CD4-positive, CD25-positive, alpha-beta regulatory T cell (primary cell): ENCODE results near the gene TMEM132E. TPM values are rescaled to one million over a fixed set of nuclear protein-coding genes. Genes with fewer than 3 reads are reported as not detected.
A peak's percentile ranks its signal among the peaks of the same experiment; 100 is the strongest.

Source experiments
- ATAC-seq, 2 donors: fragments of 150-1000 bp; cut with Tn5 transposase; one replicate each; pipeline ENCODE4 v1.10.0; 2021; ENCODE audit warnings: low read depth in 2 of 2, moderate number of reproducible peaks in 2 of 2, moderate library complexity in 1 of 2
- DNase-seq, 3 donors: peaks; one replicate each; pipeline versions ENCODE4 v3.0.0 to v3.0.0-alpha.2; 2012 to 2022; ENCODE audit warnings: mixed read lengths in 1 of 3
- H3K27ac ChIP-seq: one replicate; pipeline ENCODE4 v1.7.0; 2013; ENCODE audit warnings: mild to moderate bottlenecking, low read length; ENCODE audit not compliant: insufficient read depth, poor library complexity, severe bottlenecking
- H3K27me3 ChIP-seq: one replicate; pipeline ENCODE4 v1.7.0; 2013; ENCODE audit warnings: low read length; ENCODE audit not compliant: control insufficient read depth, insufficient read depth
- H3K36me3 ChIP-seq: one replicate; pipeline ENCODE4 v1.7.0; 2013; ENCODE audit warnings: mild to moderate bottlenecking, low read length, moderate library complexity; ENCODE audit not compliant: control insufficient read depth, insufficient read depth
- H3K4me1 ChIP-seq: 2 replicates; pipeline ENCODE4 v1.7.0; 2013; ENCODE audit warnings: mild to moderate bottlenecking, low read length; ENCODE audit not compliant: insufficient read depth, control insufficient read depth, poor library complexity, severe bottlenecking
- H3K4me3 ChIP-seq: one replicate; pipeline ENCODE4 v1.7.0; 2013; ENCODE audit warnings: low read depth, mild to moderate bottlenecking, low read length, moderate library complexity
- H3K9me3 ChIP-seq, 2 experiments: 1 replicate in 1 of 2; 2 replicates in 1 of 2; pipeline ENCODE4 v1.7.0; 2013; ENCODE audit warnings: low read length in 2 of 2, mild to moderate bottlenecking in 1 of 2, moderate library complexity in 1 of 2; ENCODE audit not compliant: control insufficient read depth in 2 of 2
- H3K27ac Mint-ChIP-seq, 3 donors: one replicate each; pipeline ENCODE4 v1.8.0; 2020 to 2022; ENCODE audit warnings: mild to moderate bottlenecking in 3 of 3, mixed read lengths in 3 of 3, moderate library complexity in 2 of 3
- H3K27me3 Mint-ChIP-seq: one replicate; pipeline ENCODE4 v1.8.0; 2022; ENCODE audit warnings: mild to moderate bottlenecking, mixed read lengths
- H3K36me3 Mint-ChIP-seq: one replicate; pipeline ENCODE4 v1.8.0; 2020; ENCODE audit warnings: mixed read lengths
- H3K4me1 Mint-ChIP-seq, 4 donors: one replicate each; pipeline ENCODE4 v1.8.0; 2020 to 2022; ENCODE audit warnings: mixed read lengths in 4 of 4, mild to moderate bottlenecking in 1 of 4
- H3K4me3 Mint-ChIP-seq, 4 donors: one replicate each; pipeline ENCODE4 v1.8.0; 2020 to 2022; ENCODE audit warnings: mild to moderate bottlenecking in 4 of 4, mixed read lengths in 4 of 4, moderate library complexity in 3 of 4
- H3K9me3 Mint-ChIP-seq, 7 donors: one replicate each; pipeline ENCODE4 v1.8.0; 2020 to 2022; ENCODE audit warnings: mixed read lengths in 7 of 7, mild to moderate bottlenecking in 3 of 7, moderate library complexity in 2 of 7
- polyA plus RNA-seq, 4 donors: library from polyadenylated mRNA; unstranded; fragments of 300-500 nt; fragmentation: Illumina TruSeq; gene quantifications; one replicate each; pipeline ENCODE4 v1.2.3, GENCODE V29; 2021
- total RNA-seq: library from RNA; stranded (reverse); gene quantifications from one replicate; pipeline ENCODE4 v1.2.3, GENCODE V29; 2022

Gene TMEM132E
- total and polyA plus RNA-seq, 5 donors from 2014 or later = 0.06 to 0.55 (median 0.25) TPM; not detected in 1

DNA sequence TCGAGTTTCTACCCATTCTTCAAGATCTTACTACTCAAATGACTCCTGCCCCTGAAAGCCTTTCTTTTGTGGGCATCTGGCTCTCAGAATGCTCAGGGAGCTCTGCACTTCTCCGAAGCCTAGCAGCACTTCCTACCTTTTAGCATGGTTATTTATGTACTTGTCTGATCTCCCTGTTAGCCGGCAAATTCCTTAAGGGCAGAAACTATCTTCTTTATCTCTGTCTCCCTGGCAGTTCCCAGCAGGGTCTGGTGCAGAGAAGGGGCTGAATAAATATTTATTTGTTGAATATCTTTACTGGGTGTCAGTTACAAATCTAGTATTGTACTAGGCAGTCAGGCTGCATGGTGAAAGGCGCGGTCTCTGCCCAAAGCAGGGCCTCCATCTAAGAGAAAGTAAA, 30.7 kb downstream of the TMEM132E start:
- H3K9me3 Mint-ChIP-seq = no peaks in the 10 kb centered on the region
- DNase-seq (no peak), ATAC-seq (no peak)
- peaks cover 59% of the 10 kb centered on the region for H3K27me3 Mint-ChIP-seq
- peaks cover 3% of the 10 kb centered on the region for H3K27me3 ChIP-seq
- no peaks in the 10 kb centered on the region for H3K4me1 Mint-ChIP-seq
- H3K27ac ChIP-seq = no peak overlapping the region
- no peaks in the 10 kb centered on the region for H3K36me3 Mint-ChIP-seq
- no peaks in the 10 kb centered on the region for H3K36me3 ChIP-seq
- no peaks in the 10 kb centered on the region for H3K4me1 ChIP-seq
- no peaks in the 10 kb centered on the region for H3K9me3 ChIP-seq
- H3K27ac Mint-ChIP-seq = no peak overlapping the region
- no peak overlapping the region for H3K4me3 ChIP-seq
- H3K4me3 Mint-ChIP-seq = no peak overlapping the region

DNA sequence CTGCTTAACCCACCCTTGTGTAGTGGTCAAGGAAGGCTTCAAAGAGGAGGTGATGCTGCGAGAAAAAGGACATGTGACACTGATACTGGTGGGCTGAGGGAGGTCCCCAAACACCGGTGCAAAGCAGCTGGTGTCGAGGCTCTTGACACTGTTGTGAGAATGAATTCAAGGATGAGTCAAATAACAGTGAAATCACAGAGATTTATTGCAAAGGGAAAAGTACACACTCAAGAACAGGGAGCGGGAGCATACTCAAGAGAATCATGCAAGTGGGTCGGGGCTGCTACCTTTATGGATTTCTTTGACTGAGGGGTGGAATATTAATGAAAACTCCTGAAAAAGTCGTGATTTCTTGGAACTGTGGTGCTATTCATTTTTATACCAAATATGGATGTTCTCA, 31.1 kb downstream of the TMEM132E start:
- Mint-ChIP-seq H3K9me3 (no peaks in the 10 kb centered on the region), H3K4me1 (no peaks in the 10 kb centered on the region), H3K36me3 (no peaks in the 10 kb centered on the region), H3K27me3 (peaks cover 64% of the 10 kb centered on the region), H3K27ac (no peak overlapping the region), H3K4me3 (no peak overlapping the region)
- Histone ChIP-seq H3K4me3 (no peak overlapping the region), H3K36me3 (no peaks in the 10 kb centered on the region), H3K27ac (no peak overlapping the region), H3K9me3 (no peaks in the 10 kb centered on the region), H3K27me3 (peaks cover 3% of the 10 kb centered on the region), H3K4me1 (no peaks in the 10 kb centered on the region)
- DNase-seq = no peak
- no peak for ATAC-seq

DNA sequence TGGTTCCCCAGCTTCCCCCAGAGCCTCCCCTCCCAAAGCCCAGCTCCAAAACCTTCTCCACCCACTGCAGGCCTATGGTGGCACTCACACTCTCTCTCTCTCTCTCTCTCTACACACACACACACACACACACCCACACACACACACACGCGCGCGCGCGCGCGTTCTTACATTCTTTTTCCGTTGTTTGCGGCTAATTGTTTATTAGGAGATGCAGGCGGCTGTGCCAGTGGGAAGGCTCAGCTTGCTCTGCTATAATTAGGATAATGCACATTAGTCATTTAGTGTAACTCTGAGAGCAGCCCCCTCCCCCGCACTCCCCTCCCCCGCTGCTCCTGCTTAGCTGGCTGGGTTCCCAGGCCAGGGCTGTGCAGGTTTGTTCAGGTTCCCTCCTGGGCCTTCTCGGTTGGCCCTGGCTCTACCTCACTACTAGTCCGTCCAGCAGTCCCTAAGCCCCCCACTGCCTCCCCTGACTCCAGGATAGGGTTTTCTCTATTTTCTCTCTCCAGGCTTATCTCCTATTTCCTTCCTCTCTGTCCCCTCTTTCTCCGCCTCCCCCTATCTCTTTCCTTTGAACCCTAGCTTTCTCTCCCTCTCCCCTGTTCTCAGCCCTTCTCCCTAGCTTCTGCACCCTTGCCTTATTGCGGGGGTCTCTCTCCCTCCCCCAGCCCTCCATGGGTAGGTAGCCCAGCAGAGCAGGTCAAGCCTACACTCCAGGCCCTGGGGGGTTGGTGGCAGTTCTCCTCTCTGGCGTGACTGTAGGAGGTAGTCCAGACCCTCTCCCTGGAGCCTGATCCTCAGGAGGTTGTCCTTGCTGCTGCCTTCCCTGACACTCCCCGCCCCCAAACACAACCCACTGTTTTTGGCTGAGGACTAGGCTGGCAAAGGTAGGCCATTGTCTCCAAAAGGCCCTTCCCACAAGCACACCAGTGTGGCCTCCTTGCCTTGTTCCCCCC, 34.0 kb downstream of the TMEM132E start:
- H3K9me3 Mint-ChIP-seq = no peaks in the 10 kb centered on the region
- H3K27me3 Mint-ChIP-seq = peaks cover 71% of the 10 kb centered on the region
- H3K36me3 ChIP-seq = no peaks in the 10 kb centered on the region
- H3K4me3 Mint-ChIP-seq = no peak overlapping the region
- no peaks in the 10 kb centered on the region for H3K36me3 Mint-ChIP-seq
- H3K27me3 ChIP-seq = peaks cover 2% of the 10 kb centered on the region
- ATAC-seq (no peak), DNase-seq (no peak)
- H3K4me3 ChIP-seq = no peak overlapping the region
- H3K4me1 ChIP-seq = no peaks in the 10 kb centered on the region
- no peak overlapping the region for H3K27ac ChIP-seq
- no peaks in the 10 kb centered on the region for H3K4me1 Mint-ChIP-seq
- H3K9me3 ChIP-seq = no peaks in the 10 kb centered on the region
- H3K27ac Mint-ChIP-seq = no peak overlapping the region

DNA sequence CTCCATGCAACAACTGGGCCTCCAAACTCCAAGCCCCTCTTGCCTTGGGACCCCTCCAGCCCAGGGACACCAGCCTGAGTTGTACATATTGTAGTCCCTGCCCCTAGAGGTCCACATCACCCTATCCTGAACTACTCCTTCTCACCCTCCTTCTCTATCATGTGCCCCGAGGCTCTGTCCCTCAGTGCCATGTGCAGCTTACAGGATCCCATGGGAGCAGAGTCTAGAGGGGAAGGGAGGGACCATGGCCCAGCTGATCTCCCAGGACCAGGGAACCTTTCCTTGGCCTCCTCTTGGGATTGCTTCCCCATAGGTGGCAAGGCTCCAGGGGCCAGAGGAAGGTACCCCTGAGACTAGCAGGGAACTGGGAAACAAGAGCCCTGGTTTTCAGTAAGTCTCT, 35.3 kb downstream of the TMEM132E start:
- Histone ChIP-seq H3K9me3 (no peaks in the 10 kb centered on the region), H3K27me3 (peaks cover 3% of the 10 kb centered on the region), H3K36me3 (no peaks in the 10 kb centered on the region), H3K4me1 (no peaks in the 10 kb centered on the region), H3K4me3 (no peak overlapping the region), H3K27ac (no peak overlapping the region)
- no peak overlapping the region for H3K4me3 Mint-ChIP-seq
- no peaks in the 10 kb centered on the region for H3K4me1 Mint-ChIP-seq
- no peaks in the 10 kb centered on the region for H3K9me3 Mint-ChIP-seq
- H3K27ac Mint-ChIP-seq = no peak overlapping the region
- peaks cover 74% of the 10 kb centered on the region for H3K27me3 Mint-ChIP-seq
- no peaks in the 10 kb centered on the region for H3K36me3 Mint-ChIP-seq
- ATAC-seq = no peak
- DNase-seq = no peak

DNA sequence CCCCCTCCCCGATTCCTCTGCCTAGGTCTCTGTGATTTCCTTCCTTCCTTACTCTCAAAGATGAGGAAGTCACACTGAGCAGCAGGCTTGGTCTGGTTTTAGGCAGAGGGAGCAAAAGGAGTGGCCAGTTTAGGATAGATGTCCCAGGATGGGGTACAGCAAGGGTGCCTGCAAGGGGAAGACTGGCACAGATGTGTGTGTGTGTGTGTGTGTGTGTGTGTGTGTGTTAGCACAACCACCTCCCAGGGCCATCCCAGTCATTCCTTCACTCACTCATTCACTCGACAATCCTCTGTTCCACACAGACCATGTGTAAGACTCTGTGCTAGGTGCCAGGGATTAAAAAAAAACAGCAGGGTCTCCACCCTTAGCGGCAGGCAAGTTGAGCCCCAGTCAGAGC, 35.9 kb downstream of the TMEM132E start:
- H3K36me3 ChIP-seq = no peaks in the 10 kb centered on the region
- no peaks in the 10 kb centered on the region for H3K9me3 ChIP-seq
- ATAC-seq (no peak), DNase-seq (no peak)
- H3K4me1 Mint-ChIP-seq = no peaks in the 10 kb centered on the region
- no peak overlapping the region for H3K4me3 ChIP-seq
- no peak overlapping the region for H3K27ac ChIP-seq
- no peaks in the 10 kb centered on the region for H3K9me3 Mint-ChIP-seq
- H3K27me3 Mint-ChIP-seq = peaks cover 71% of the 10 kb centered on the region
- no peaks in the 10 kb centered on the region for H3K4me1 ChIP-seq
- no peaks in the 10 kb centered on the region for H3K36me3 Mint-ChIP-seq
- H3K4me3 Mint-ChIP-seq = no peak overlapping the region
- peak overlapping the region in 1 of 3 donors; percentile 68 for H3K27ac Mint-ChIP-seq
- H3K27me3 ChIP-seq = peaks cover 3% of the 10 kb centered on the region

DNA sequence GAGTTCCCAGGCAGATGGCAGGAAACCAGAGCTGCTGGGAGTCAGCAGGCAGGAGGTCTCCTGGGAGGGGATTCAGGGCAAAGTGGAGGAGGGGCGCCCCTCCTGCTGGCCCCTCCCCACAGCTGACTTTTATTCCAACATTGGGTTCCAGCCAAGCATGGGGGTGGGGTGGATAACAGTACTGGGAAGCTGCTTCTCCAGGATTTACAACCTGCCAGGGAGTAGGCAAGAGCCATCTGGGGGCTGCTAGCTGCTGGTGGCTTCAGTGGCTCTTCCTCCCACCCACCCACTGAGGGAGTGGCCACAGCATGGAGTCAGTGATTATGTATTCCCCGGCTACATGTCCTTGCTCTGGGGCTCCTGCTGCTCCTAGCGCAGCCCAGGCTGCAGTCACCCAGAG, 36.8 kb downstream of the TMEM132E start:
- Histone ChIP-seq H3K9me3 (no peaks in the 10 kb centered on the region), H3K27ac (no peak overlapping the region), H3K36me3 (no peaks in the 10 kb centered on the region), H3K27me3 (peaks cover 3% of the 10 kb centered on the region), H3K4me3 (no peak overlapping the region), H3K4me1 (no peaks in the 10 kb centered on the region)
- H3K27ac Mint-ChIP-seq = no peak overlapping the region
- no peaks in the 10 kb centered on the region for H3K4me1 Mint-ChIP-seq
- no peaks in the 10 kb centered on the region for H3K9me3 Mint-ChIP-seq
- DNase-seq (no peak), ATAC-seq (no peak)
- peaks cover 70% of the 10 kb centered on the region for H3K27me3 Mint-ChIP-seq
- H3K36me3 Mint-ChIP-seq = no peaks in the 10 kb centered on the region
- no peak overlapping the region for H3K4me3 Mint-ChIP-seq

DNA sequence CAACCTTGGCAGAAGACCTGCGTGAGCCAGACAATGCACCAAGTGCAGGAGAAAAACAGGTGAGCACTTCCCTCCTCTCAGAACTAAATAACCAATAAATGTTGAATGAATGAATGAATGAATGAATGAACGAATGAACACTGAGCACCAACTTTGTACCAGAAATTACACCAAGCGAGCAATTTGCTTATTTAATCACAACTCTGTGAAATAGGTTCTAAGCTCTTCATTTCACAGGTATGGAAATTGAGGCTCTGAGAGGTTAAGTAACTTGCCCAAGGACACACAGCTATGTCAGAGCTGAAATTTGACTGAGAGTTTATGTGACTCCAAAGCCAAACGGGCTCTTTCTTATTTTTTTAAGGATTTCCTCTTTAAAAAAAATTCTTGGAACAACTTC, 38.0 kb downstream of the TMEM132E start:
- H3K36me3 ChIP-seq = no peaks in the 10 kb centered on the region
- H3K27ac Mint-ChIP-seq = no peak overlapping the region
- no peaks in the 10 kb centered on the region for H3K9me3 Mint-ChIP-seq
- H3K27me3 ChIP-seq = peaks cover 3% of the 10 kb centered on the region
- no peaks in the 10 kb centered on the region for H3K36me3 Mint-ChIP-seq
- H3K27ac ChIP-seq = no peak overlapping the region
- H3K4me3 ChIP-seq = no peak overlapping the region
- DNase-seq (no peak), ATAC-seq (no peak)
- no peaks in the 10 kb centered on the region for H3K4me1 Mint-ChIP-seq
- H3K4me3 Mint-ChIP-seq = no peak overlapping the region
- no peaks in the 10 kb centered on the region for H3K9me3 ChIP-seq
- no peaks in the 10 kb centered on the region for H3K4me1 ChIP-seq
- H3K27me3 Mint-ChIP-seq = peaks cover 66% of the 10 kb centered on the region

DNA sequence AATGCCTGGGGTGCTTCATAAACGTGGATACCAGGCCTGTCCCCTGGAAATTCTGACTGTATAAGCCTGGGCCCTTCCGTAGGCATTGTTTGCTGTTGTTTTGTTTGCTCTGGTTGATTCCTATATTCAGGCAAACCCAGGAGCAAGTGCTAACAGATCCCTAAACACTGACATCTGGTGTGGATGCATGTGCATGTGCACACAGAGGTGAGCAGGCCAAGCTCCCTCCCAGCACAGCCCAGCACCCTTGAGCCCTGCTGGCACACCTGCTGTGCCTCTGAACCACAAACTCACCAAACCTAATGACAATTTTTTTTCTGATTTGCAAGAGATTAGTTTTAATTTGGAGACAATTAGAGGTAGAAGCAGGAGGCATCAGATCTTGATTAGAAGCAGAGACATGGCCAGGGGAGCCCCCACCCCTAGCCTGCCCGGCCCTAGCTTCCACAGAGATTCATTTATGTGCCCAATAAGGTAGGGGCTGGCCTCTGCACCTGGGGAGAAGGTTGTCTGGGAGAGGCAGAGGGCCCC, 40.4 kb downstream of the TMEM132E start:
- H3K4me3 ChIP-seq = no peak overlapping the region
- Mint-ChIP-seq H3K4me1 (peaks cover 0 to 2% (median 0%) of the 10 kb centered on the region in 4 donors), H3K27me3 (peaks cover 80% of the 10 kb centered on the region), H3K36me3 (no peaks in the 10 kb centered on the region), H3K9me3 (no peaks in the 10 kb centered on the region), H3K4me3 (no peak overlapping the region), H3K27ac (no peak overlapping the region)
- no peaks in the 10 kb centered on the region for H3K4me1 ChIP-seq
- H3K36me3 ChIP-seq = no peaks in the 10 kb centered on the region
- no peak for DNase-seq
- no peak overlapping the region for H3K27ac ChIP-seq
- no peaks in the 10 kb centered on the region for H3K9me3 ChIP-seq
- no peak for ATAC-seq
- peaks cover 6% of the 10 kb centered on the region for H3K27me3 ChIP-seq
